Prostate gland (tissue), 2 donors: ENCODE results near the gene SHROOM3. TPM values are rescaled to one million over a fixed set of nuclear protein-coding genes. Genes with fewer than 3 reads are reported as not detected.
A peak's percentile ranks its signal among the peaks of the same experiment; 100 is the strongest.

Source experiments
- DNase-seq: peaks from one replicate; pipeline ENCODE4 v3.0.0-alpha.2; 2019; ENCODE audit warnings: low spot score
- H3K27ac ChIP-seq, 2 donors: fragments of 200-600 bp; sonication (generic); 2 replicates each; pipeline ENCODE4 v1.5.1; 2017 to 2019
- H3K27me3 ChIP-seq: fragments of 200-600 bp; sonication (generic); replicated peaks from 2 replicates; pipeline ENCODE4 v1.5.1; 2019; ENCODE audit not compliant: insufficient read depth
- H3K36me3 ChIP-seq, 2 donors: fragments of 200-600 bp; sonication (generic); 1 replicate in 1 of 2; 2 replicates in 1 of 2; pipeline versions ENCODE4 v1.5.1 to v1.8.1; 2017 to 2019
- H3K4me1 ChIP-seq: fragments of 200-600 bp; sonication (generic); replicated peaks from 2 replicates; pipeline ENCODE4 v1.5.1; 2019
- H3K4me3 ChIP-seq, 2 donors: fragments of 200-600 bp; sonication (generic); 2 replicates each; pipeline ENCODE4 v1.5.1; 2017 to 2019
- H3K9me3 ChIP-seq: fragments of 200-600 bp; sonication (generic); 2 replicates; pipeline ENCODE4 v1.5.1; 2017
- POLR2A ChIP-seq: fragments of 450-650 bp; IDR thresholded peaks from one replicate; pipeline ENCODE4 v1.6.1; 2016; ENCODE audit warnings: antibody characterized with exemption, mild to moderate bottlenecking
- POLR2AphosphoS5 ChIP-seq: sonication (generic); formaldehyde crosslinking; IDR thresholded peaks from one replicate; pipeline ENCODE4 v1.6.1; 2017; ENCODE audit warnings: antibody characterized with exemption
- WGBS: methylation state at CpG from one replicate; pipeline ENCODE4 v1.1.5; 2018; 5-methylcytosine and 5-hydroxymethylcytosine counted together
- intact Hi-C: fragments of 100-400 bp; cut with DNase I; formaldehyde crosslinking; loops from one replicate; pipeline ENCODE4 v1.14.2; 2022
- total RNA-seq, 2 donors: library from RNA; depleted of rRNA; stranded (reverse); fragments of >200 nt; gene quantifications; one replicate each; pipeline ENCODE4 v1.1.0, GENCODE V29; 2016
- TF ChIP-seq, protein P1 (sequence below), 4 experiments: fragments of 200-600 bp in 2 of 4; fragments of 450-650 bp in 2 of 4; sonication (generic) in 2 of 4; IDR thresholded peaks; 1 replicate in 3 of 4; 2 replicates in 1 of 4; pipeline ENCODE4 v1.5.1; 2016 to 2019; ENCODE audit warnings: antibody characterized with exemption in 4 of 4, mild to moderate bottlenecking in 2 of 4, moderate library complexity in 2 of 4

SHROOM3 gene
- total RNA-seq, 2 donors from 2014 or later = 107 to 137 TPM

- peak overlapping the region; percentile 78 to 84 for H3K27ac ChIP-seq
- intact Hi-C loops = no loop called here
- no peaks in the 10 kb centered on the region for H3K9me3 ChIP-seq
- no peaks in the 10 kb centered on the region for H3K4me1 ChIP-seq
- 34% methylated on average over 8 of the region's 8 CpGs for WGBS
- H3K4me3 ChIP-seq = peak overlapping the region in 1 of 2 donors; percentile 5
- no peak for TF ChIP-seq POLR2A
- TF ChIP-seq, protein P1, sequence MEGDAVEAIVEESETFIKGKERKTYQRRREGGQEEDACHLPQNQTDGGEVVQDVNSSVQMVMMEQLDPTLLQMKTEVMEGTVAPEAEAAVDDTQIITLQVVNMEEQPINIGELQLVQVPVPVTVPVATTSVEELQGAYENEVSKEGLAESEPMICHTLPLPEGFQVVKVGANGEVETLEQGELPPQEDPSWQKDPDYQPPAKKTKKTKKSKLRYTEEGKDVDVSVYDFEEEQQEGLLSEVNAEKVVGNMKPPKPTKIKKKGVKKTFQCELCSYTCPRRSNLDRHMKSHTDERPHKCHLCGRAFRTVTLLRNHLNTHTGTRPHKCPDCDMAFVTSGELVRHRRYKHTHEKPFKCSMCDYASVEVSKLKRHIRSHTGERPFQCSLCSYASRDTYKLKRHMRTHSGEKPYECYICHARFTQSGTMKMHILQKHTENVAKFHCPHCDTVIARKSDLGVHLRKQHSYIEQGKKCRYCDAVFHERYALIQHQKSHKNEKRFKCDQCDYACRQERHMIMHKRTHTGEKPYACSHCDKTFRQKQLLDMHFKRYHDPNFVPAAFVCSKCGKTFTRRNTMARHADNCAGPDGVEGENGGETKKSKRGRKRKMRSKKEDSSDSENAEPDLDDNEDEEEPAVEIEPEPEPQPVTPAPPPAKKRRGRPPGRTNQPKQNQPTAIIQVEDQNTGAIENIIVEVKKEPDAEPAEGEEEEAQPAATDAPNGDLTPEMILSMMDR (IDR thresholded peaks at IDR 0.05) = peak in 2 of 4 experiments; percentile 7 to 27
- no peak for DNase-seq
- H3K36me3 ChIP-seq = no peaks in the 10 kb centered on the region
- H3K27me3 ChIP-seq = no peaks in the 10 kb centered on the region
Measured at GRCh38 chr4:76610751-76611547, 175.9 kb downstream of the SHROOM3 start.

- no peaks in the 10 kb centered on the region for H3K4me1 ChIP-seq
- 20% methylated on average over 6 of the region's 6 CpGs for whole genome bisulfite sequencing
- peak; percentile 89 for DNase-seq
- TF ChIP-seq POLR2A = no peak
- TF ChIP-seq POLR2AphosphoS5 = peak; percentile 88
- intact Hi-C loops = no loop called here
- peak overlapping the region; percentile 78 to 84 for H3K27ac ChIP-seq
- peak overlapping the region in 1 of 2 donors; percentile 5 for H3K4me3 ChIP-seq
- no peaks in the 10 kb centered on the region for H3K9me3 ChIP-seq
- no peaks in the 10 kb centered on the region for H3K27me3 ChIP-seq
- no peaks in the 10 kb centered on the region for H3K36me3 ChIP-seq
Measured at GRCh38 chr4:76611616-76612207, 176.7 kb downstream of the SHROOM3 start.

DNA sequence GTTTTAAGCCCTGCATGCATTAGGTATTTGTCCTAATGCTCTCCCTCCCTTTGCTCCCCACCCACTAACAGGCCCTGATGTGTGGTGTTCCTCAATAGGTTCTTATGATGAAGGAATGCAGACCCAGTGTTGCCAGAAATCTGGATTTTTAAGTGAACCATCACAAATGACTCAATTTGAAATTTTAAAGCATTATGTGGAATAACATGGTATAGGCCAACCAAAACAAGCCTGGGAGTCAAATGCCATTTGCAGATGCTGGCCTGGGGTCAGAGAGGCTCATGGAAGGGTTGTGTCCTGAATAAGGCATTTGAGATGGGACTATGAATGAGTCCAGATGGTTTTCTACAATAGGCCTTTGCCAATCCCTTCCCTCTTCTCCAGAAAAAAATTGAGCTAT is 179.6 kb downstream of the SHROOM3 start:
- H3K27ac ChIP-seq = peak overlapping the region in 1 of 2 donors; percentile 78
- no peaks in the 10 kb centered on the region for H3K36me3 ChIP-seq
- H3K4me1 ChIP-seq = no peaks in the 10 kb centered on the region
- intact Hi-C loops = no loop called here
- no peaks in the 10 kb centered on the region for H3K9me3 ChIP-seq
- H3K4me3 ChIP-seq = no peak overlapping the region
- H3K27me3 ChIP-seq = no peaks in the 10 kb centered on the region
- no peak for DNase-seq
- TF ChIP-seq POLR2AphosphoS5 (no peak), POLR2A (no peak)
- TF ChIP-seq, protein P1 (IDR thresholded peaks at IDR 0.05) = no peak

DNA sequence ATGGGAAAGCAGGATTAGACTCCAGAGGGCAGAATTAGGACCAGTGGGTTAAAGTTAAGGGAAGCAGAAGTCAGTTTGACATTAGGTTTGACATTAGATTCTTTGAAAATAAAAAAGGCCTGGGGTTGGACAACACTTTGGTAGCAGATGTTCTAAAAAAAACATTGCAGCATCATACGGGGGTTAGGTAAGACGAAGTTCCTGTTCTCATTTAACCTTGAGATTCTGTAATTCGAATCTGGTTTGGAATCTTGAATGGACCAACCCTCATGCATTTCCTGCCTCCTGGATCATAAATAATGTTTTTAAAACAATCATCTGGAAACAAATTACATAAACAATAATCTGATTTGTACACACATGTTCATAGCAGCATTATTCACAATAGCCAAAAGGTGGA is 181.0 kb downstream of the SHROOM3 start:
- WGBS = 70% methylated on average over 3 of the region's 3 CpGs
- H3K27me3 ChIP-seq = no peaks in the 10 kb centered on the region
- H3K4me1 ChIP-seq = no peaks in the 10 kb centered on the region
- DNase-seq = no peak
- intact Hi-C loops = no loop called here
- TF ChIP-seq POLR2AphosphoS5 = no peak
- TF ChIP-seq, protein P1 (IDR thresholded peaks at IDR 0.05) = no peak
- H3K36me3 ChIP-seq = no peaks in the 10 kb centered on the region
- H3K27ac ChIP-seq = no peak overlapping the region
- H3K9me3 ChIP-seq = no peaks in the 10 kb centered on the region
- no peak overlapping the region for H3K4me3 ChIP-seq

GRCh38 chr4:76616526-76616925 is 181.5 kb downstream of the SHROOM3 start:
- no peak for DNase-seq
- H3K36me3 ChIP-seq = no peaks in the 10 kb centered on the region
- H3K9me3 ChIP-seq = no peaks in the 10 kb centered on the region
- H3K4me3 ChIP-seq = no peak overlapping the region
- no peaks in the 10 kb centered on the region for H3K4me1 ChIP-seq
- TF ChIP-seq POLR2AphosphoS5 (no peak), POLR2A (no peak)
- TF ChIP-seq, protein P1 (IDR thresholded peaks at IDR 0.05) = no peak
- intact Hi-C loops = no loop called here
- no peaks in the 10 kb centered on the region for H3K27me3 ChIP-seq
- H3K27ac ChIP-seq = no peak overlapping the region
- WGBS = 84% methylated on average over 2 of the region's 2 CpGs
